Measurements from ENCODE around the gene FZD1. TPM values are rescaled to one million over a fixed set of nuclear protein-coding genes. Genes with fewer than 3 reads are reported as not detected.
"Not testable (repeated sequence)": the region's sequence is repeated elsewhere in the genome, so short reads cannot be mapped to it uniquely, and the experiment has no call there.

The FZD1 gene
- total and polyA plus RNA-seq, 2 of the 13 experiments (the other 11 are each of a cell fraction or from before 2014, with no cell fraction given), result 0.22 to 0.80 TPM

DNA sequence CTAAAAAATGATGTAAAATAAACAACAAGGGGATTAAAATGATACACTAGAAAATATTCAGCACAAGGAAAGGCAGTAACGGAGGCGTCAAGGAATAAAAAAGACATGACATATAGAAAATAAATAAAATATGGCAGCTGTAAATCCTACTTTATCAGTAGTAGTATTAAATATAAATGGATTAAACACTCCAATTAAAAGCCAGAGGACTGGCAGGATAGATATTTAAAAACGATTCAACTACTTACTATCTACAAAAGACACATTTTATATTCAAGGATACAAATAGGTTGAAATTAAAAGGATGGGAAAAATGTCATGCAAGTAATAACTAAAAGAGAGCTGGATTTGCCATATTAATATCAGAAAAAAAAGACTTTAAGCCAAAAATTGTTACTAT, 43.2 kb downstream of the FZD1 start:
- no peak overlapping the region for H3K27ac ChIP-seq (ENCODE audit: extremely low read length, insufficient read depth, low read length)
- BruUV-seq (replicated peaks), result no TSS peak
- H3K4me1 ChIP-seq (ENCODE audit: insufficient read depth, low read length), result no peaks in the 10 kb centered on the region
- no peaks in the 10 kb centered on the region for H3K36me3 ChIP-seq (replicated peaks in 1 of 2; ENCODE audit: control insufficient read depth in 1 of 2, insufficient read depth in 2 of 2, low read length in 2 of 2)
- H3K79me2 ChIP-seq (ENCODE audit: insufficient read depth, low read length), result no peaks in the 10 kb centered on the region
- intact Hi-C loops (cut with micrococcal nuclease; ENCODE audit: unreplicated experiment) (no loop called here), in situ Hi-C loops (cut with HindIII; ENCODE audit: extremely low pct_ligation_motif_present, low pct_unique_long_range_greater_than_20kb) (no loop called here)
- H3K27me3 ChIP-seq (ENCODE audit: control insufficient read depth in 1 of 2, insufficient read depth in 2 of 2, low read length in 2 of 2), result no peaks in the 10 kb centered on the region
- H4K20me1 ChIP-seq (ENCODE audit: insufficient read depth, low read length), result no peaks in the 10 kb centered on the region
- WGBS (ENCODE audit: low lambda C conversion rate), result 32% methylated on average over 3 of the region's 3 CpGs
- no peak for TF ChIP-seq ZBTB38 (CRISPR knock-in tag; IDR thresholded peaks at IDR 0.05)
- no peak for TF ChIP-seq ZNF513 (CRISPR knock-in tag; conservative IDR thresholded peaks at IDR 0.05)
- TF ChIP-seq IKZF1 (IDR thresholded peaks at IDR 0.05), result no peak
- TF ChIP-seq DZIP1 (CRISPR knock-in tag; IDR thresholded peaks at IDR 0.05), result no peak
- no peak for TF ChIP-seq FOXC1 (CRISPR knock-in tag; IDR thresholded peaks at IDR 0.05; ENCODE audit: borderline replicate concordance)
- TF ChIP-seq, protein P1, sequence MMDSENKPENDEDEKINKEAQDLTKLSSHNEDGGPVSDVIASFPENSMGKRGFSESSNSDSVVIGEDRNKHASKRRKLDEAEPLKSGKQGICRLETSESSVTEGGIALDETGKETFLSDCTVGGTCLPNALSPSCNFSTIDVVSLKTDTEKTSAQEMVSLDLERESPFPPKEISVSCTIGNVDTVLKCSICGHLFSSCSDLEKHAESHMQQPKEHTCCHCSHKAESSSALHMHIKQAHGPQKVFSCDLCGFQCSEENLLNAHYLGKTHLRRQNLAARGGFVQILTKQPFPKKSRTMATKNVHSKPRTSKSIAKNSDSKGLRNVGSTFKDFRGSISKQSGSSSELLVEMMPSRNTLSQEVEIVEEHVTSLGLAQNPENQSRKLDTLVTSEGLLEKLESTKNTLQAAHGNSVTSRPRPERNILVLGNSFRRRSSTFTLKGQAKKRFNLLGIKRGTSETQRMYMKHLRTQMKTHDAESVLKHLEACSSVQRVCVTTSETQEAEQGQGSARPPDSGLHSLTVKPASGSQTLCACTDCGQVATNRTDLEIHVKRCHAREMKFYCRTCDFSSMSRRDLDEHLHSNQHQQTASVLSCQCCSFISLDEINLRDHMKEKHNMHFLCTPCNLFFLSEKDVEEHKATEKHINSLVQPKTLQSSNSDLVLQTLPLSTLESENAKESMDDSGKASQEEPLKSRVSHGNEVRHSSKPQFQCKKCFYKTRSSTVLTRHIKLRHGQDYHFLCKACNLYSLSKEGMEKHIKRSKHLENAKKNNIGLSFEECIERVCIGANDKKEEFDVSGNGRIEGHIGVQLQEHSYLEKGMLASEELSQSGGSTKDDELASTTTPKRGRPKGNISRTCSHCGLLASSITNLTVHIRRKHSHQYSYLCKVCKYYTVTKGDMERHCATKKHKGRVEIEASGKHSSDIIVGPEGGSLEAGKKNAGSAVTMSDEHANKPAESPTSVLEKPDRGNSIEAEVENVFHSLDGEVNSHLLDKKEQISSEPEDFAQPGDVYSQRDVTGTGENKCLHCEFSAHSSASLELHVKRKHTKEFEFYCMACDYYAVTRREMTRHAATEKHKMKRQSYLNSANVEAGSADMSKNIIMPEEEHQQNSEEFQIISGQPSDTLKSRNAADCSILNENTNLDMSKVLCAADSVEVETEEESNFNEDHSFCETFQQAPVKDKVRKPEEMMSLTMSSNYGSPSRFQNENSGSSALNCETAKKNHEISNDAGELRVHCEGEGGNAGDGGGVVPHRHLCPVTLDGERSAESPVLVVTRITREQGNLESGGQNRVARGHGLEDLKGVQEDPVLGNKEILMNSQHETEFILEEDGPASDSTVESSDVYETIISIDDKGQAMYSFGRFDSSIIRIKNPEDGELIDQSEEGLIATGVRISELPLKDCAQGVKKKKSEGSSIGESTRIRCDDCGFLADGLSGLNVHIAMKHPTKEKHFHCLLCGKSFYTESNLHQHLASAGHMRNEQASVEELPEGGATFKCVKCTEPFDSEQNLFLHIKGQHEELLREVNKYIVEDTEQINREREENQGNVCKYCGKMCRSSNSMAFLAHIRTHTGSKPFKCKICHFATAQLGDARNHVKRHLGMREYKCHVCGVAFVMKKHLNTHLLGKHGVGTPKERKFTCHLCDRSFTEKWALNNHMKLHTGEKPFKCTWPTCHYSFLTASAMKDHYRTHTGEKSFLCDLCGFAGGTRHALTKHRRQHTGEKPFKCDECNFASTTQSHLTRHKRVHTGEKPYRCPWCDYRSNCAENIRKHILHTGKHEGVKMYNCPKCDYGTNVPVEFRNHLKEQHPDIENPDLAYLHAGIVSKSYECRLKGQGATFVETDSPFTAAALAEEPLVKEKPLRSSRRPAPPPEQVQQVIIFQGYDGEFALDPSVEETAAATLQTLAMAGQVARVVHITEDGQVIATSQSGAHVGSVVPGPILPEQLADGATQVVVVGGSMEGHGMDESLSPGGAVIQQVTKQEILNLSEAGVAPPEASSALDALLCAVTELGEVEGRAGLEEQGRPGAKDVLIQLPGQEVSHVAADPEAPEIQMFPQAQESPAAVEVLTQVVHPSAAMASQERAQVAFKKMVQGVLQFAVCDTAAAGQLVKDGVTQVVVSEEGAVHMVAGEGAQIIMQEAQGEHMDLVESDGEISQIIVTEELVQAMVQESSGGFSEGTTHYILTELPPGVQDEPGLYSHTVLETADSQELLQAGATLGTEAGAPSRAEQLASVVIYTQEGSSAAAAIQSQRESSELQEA (CRISPR knock-in tag; IDR thresholded peaks at IDR 0.05; ENCODE audit: not compliant biosample characterization), result no peak
- no peak for FAIRE-seq
- ChIA-PET CTCF (ENCODE audit: low intra/inter-chr PET ratio, low total read pairs) (no interaction called here), POLR2A (no interaction called here)
- no peak overlapping the region for H2AFZ ChIP-seq (ENCODE audit: low read length)
- H3K9ac ChIP-seq (ENCODE audit: insufficient read depth, low read depth, low read length), result no peak overlapping the region
- no peak for ATAC-seq
- no peaks in the 10 kb centered on the region for H3K9me3 ChIP-seq (ENCODE audit: low read length)
- no peak overlapping the region for H3K4me3 ChIP-seq (replicated peaks in 1 of 3; ENCODE audit: insufficient read depth in 1 of 3, low read depth in 2 of 3, low read length in 3 of 3)
- H3K4me2 ChIP-seq (ENCODE audit: low read depth, low read length), result no peak overlapping the region
- no peak for DNase-seq (ENCODE audit: low spot score)

DNA sequence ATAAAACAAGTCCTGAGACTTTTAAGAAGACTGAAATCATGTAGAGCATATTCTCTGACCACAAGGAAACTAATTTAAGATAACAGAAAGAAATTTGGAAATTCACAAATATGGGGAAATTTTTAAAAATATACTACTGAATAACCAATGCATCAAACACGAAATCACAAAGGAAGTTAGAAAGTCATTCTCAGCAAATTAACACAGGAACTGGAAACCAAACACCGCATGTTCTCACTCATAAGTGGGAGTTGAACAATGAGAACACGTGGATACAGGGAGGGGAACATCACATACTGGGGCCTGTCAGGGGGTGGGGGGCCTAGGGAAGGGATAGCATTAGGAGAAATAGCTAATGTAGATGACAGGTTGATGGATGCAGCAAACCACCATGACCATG, 44.0 kb downstream of the FZD1 start:
- not testable (repeated sequence) for ATAC-seq; BruUV-seq (replicated peaks)

More for the DNA sequence above, 44.0 kb downstream of the FZD1 start:
- H3K36me3 ChIP-seq (replicated peaks in 1 of 2; ENCODE audit: control insufficient read depth in 1 of 2, insufficient read depth in 2 of 2, low read length in 2 of 2); H3K27me3 ChIP-seq (ENCODE audit: control insufficient read depth in 1 of 2, insufficient read depth in 2 of 2, low read length in 2 of 2); H4K20me1 ChIP-seq (ENCODE audit: insufficient read depth, low read length); H3K4me2 ChIP-seq (ENCODE audit: low read depth, low read length); FAIRE-seq; H3K9ac ChIP-seq (ENCODE audit: insufficient read depth, low read depth, low read length); H3K9me3 ChIP-seq (ENCODE audit: low read length); DNase-seq (ENCODE audit: low spot score); H3K27ac ChIP-seq (ENCODE audit: extremely low read length, insufficient read depth, low read length); CTCF ChIA-PET (ENCODE audit: low intra/inter-chr PET ratio, low total read pairs); in situ Hi-C loops (cut with HindIII; ENCODE audit: extremely low pct_ligation_motif_present, low pct_unique_long_range_greater_than_20kb); intact Hi-C loops (cut with micrococcal nuclease; ENCODE audit: unreplicated experiment); H2AFZ ChIP-seq (ENCODE audit: low read length); H3K4me3 ChIP-seq (replicated peaks in 1 of 3; ENCODE audit: insufficient read depth in 1 of 3, low read depth in 2 of 3, low read length in 3 of 3); POLR2A ChIA-PET; H3K4me1 ChIP-seq (ENCODE audit: insufficient read depth, low read length); H3K79me2 ChIP-seq (ENCODE audit: insufficient read depth, low read length): not testable (repeated sequence)
- WGBS (ENCODE audit: low lambda C conversion rate), result 22% methylated on average over 3 of the region's 3 CpGs
